Fibroblast of lung (primary cell): ENCODE data around the gene ZNRF1. TPM values are rescaled to one million over a fixed set of nuclear protein-coding genes. Genes with fewer than 3 reads are reported as not detected.

Source experiments
- DNase-seq, 2 donors: peaks; one replicate each; pipeline versions ENCODE4 v3.0.0 to v3.0.0-alpha.2; 2010; ENCODE audit warnings: low read depth in 2 of 2
- H2AFZ ChIP-seq: 2 replicates; pipeline ENCODE4 v1.5.1; 2012; ENCODE audit warnings: low read length, control low read depth, inconsistent platforms
- H3K27ac ChIP-seq: 2 replicates; pipeline ENCODE4 v1.5.1; 2011; ENCODE audit warnings: low read length, control low read depth; ENCODE audit not compliant: insufficient read depth
- H3K27me3 ChIP-seq: 2 replicates; pipeline ENCODE4 v1.5.1; 2011; ENCODE audit warnings: mild to moderate bottlenecking, low read length; ENCODE audit not compliant: control insufficient read depth, insufficient read depth
- H3K36me3 ChIP-seq: 2 replicates; pipeline ENCODE4 v1.5.1; 2011; ENCODE audit warnings: low read length; ENCODE audit not compliant: control insufficient read depth, insufficient read depth
- H3K4me1 ChIP-seq: 2 replicates; pipeline ENCODE4 v1.5.1; 2011; ENCODE audit warnings: low read length; ENCODE audit not compliant: control insufficient read depth, insufficient read depth; ENCODE audit errors: extremely low read depth
- H3K4me2 ChIP-seq: 2 replicates; pipeline ENCODE4 v1.5.1; 2011; ENCODE audit warnings: low read length, control low read depth; ENCODE audit not compliant: insufficient read depth; ENCODE audit errors: extremely low read depth
- H3K4me3 ChIP-seq, 4 experiments: fragments of 200-600 bp in 1 of 4; sonication (generic) in 1 of 4; replicated peaks in 1 of 4; 2 replicates each; pipeline ENCODE4 v1.5.1; 2011 to 2016; ENCODE audit warnings: low read length in 4 of 4, low read depth in 3 of 4, mild to moderate bottlenecking in 3 of 4, control low read depth in 2 of 4, inconsistent platforms in 1 of 4, mixed read lengths in 1 of 4; ENCODE audit not compliant: insufficient read depth in 1 of 4; ENCODE audit errors: control extremely low read depth in 1 of 4
- H3K79me2 ChIP-seq: 2 replicates; pipeline ENCODE4 v1.5.1; 2012; ENCODE audit warnings: mild to moderate bottlenecking, low read length, inconsistent platforms; ENCODE audit not compliant: control insufficient read depth, insufficient read depth
- H3K9ac ChIP-seq: 2 replicates; pipeline ENCODE4 v1.5.1; 2011; ENCODE audit warnings: mild to moderate bottlenecking, low read length, control low read depth; ENCODE audit not compliant: insufficient read depth
- H3K9me3 ChIP-seq: 2 replicates; pipeline ENCODE4 v1.5.1; 2012; ENCODE audit warnings: low read depth, low read length; ENCODE audit not compliant: control insufficient read depth, insufficient read depth
- H4K20me1 ChIP-seq: 2 replicates; pipeline ENCODE4 v1.5.1; 2011; ENCODE audit warnings: low read length; ENCODE audit not compliant: control insufficient read depth, insufficient read depth; ENCODE audit errors: extremely low read depth
- EZH2 ChIP-seq: IDR thresholded peaks from 2 replicates; pipeline ENCODE4 v1.5.1; 2012; ENCODE audit warnings: low read length, control low read depth, mild to moderate bottlenecking; ENCODE audit errors: missing control alignments
- polyA plus RNA-seq, 2 donors: library from polyadenylated mRNA; depleted of rRNA in 1 of 2; stranded (reverse) in 1 of 2; unstranded in 1 of 2; fragments of >200 nt; gene quantifications; 2 replicates each; pipeline ENCODE4 v1.2.1, GENCODE V29; 2011 to 2012; ENCODE audit warnings: missing spikeins in 1 of 2
- total RNA-seq: library from RNA; depleted of rRNA; stranded (reverse); fragments of >200 nt; gene quantifications from 2 replicates; pipeline ENCODE4 v1.2.1, GENCODE V29; 2014
- TF ChIP-seq, protein P1 (sequence below), 2 donors: IDR thresholded peaks in 1 of 2; conservative IDR thresholded peaks in 1 of 2; 1 replicate in 1 of 2; 2 replicates in 1 of 2; pipeline ENCODE4 v1.5.1; 2011 to 2012; ENCODE audit warnings: low read length in 2 of 2, control low read depth in 1 of 2, inconsistent platforms in 1 of 2, low read depth in 1 of 2, mild to moderate bottlenecking in 1 of 2

Gene ZNRF1
- total and polyA plus RNA-seq, 2 donors (not counting 1 experiment from before 2014, with no cell fraction given), result 21.0 to 21.1 TPM

DNA sequence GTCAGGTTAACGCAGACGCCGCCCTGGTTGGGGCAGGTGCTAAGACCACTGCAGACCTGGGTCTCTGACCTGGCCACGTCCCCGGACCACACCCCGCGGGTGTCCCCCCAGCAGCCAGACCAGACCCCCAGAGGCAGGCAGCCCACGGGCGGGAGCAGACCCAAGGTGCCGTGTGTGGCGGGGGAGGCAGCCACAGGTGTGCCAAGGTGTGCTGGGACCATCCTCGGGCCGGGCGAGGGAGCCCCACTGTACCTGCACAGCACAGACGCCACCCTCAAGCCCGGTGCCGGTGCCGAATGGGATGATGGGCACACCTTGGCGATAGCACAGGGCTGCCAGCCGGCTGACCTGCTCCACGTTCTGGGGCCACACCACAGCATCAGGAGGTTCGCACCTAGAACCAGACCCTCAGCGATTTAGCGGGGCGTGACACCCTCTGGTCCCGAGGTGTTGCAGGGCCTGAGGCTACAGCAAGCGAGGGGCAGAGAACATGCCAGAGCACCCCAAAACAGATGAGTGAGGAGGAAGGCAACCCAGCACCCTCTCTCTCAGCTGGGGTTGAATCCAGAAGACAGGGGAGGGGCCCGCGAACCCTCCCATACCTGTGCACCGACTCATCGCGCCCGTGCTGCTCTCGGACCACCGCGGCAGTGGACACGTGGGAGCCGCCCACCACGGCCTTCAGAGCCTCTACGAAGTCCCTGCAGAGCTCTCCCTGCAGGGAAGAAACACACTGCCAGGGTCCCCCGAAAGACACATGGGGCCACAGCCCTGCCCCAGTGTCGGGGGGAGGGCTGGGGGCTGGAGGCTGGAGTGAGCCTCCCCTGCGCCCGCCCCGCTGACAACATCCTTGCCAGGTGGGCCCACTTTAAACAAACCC is 116.4 kb downstream of the ZNRF1 start:
- DNase-seq, result no peak
- TF ChIP-seq EZH2, result no peak
- TF ChIP-seq, protein P1, sequence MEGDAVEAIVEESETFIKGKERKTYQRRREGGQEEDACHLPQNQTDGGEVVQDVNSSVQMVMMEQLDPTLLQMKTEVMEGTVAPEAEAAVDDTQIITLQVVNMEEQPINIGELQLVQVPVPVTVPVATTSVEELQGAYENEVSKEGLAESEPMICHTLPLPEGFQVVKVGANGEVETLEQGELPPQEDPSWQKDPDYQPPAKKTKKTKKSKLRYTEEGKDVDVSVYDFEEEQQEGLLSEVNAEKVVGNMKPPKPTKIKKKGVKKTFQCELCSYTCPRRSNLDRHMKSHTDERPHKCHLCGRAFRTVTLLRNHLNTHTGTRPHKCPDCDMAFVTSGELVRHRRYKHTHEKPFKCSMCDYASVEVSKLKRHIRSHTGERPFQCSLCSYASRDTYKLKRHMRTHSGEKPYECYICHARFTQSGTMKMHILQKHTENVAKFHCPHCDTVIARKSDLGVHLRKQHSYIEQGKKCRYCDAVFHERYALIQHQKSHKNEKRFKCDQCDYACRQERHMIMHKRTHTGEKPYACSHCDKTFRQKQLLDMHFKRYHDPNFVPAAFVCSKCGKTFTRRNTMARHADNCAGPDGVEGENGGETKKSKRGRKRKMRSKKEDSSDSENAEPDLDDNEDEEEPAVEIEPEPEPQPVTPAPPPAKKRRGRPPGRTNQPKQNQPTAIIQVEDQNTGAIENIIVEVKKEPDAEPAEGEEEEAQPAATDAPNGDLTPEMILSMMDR (conservative IDR thresholded peaks at IDR 0.05 in 1 of 2, IDR thresholded peaks at IDR 0.05 in 1 of 2; ENCODE audit: low read depth in 1 of 2, low read length in 2 of 2), result no peak
- H3K4me1 ChIP-seq, result peaks cover 14% of the 10 kb centered on the region

DNA sequence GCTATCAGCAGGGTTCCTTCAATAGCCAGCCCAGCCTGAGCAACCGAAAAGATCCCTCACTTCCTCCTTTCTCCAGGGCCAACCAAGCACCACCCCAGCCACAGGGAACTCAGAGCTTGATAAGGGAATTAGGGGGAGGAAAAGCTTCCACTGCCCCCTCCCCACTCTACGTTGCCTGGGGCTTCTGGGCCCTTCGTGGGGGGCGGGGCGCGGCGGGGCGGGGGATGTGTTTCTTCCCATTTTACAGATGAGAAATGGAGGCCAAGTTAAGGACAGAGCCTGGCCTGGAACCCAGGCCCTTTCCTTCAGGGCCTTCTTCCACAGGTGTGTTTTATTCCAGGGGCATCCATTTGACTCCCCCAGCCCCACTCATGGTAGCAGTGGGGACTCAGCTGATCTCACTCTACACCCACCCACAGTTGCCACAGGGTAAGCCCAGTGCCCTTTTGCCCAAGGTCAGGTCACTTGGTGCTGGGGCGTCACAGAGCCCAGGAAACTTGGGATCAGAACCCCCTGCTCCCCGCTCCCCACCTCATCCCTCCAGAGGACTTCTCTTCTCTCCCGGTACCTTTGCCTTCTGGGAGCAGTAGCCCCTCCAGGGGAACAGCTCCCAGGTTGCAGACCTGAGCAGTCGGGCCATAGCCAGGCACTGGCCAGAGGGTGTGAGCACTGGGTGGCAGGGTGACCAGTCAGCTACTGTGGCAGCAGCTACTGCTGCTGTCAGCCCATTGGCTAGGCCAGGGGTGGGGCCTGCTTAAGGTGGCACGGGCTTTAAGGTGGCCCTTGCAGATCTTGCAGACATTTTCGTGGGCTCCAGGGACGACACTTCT is 117.5 kb downstream of the ZNRF1 start, which contains the start of gene LDHD:
LDHD (minus strand) TSS at position 700 of the 830 bp plus-strand sequence; CDS start at position 640, 60 bp downstream.
- H3K9ac ChIP-seq, result no peak within 1 kb of the TSS
- no peaks in the 10 kb centered on the region for H3K36me3 ChIP-seq
- H3K4me3 ChIP-seq, result peak within 1 kb of the TSS in 2 of 4 experiments; percentile 44 to 51
- DNase-seq, result peak; percentile 56 to 62
- no peak within 1 kb of the TSS for H3K4me2 ChIP-seq
- H3K4me1 ChIP-seq, result peaks cover 4% of the 10 kb centered on the region
- H2AFZ ChIP-seq, result no peak within 1 kb of the TSS
- no peak within 1 kb of the TSS for H3K27ac ChIP-seq
- H3K79me2 ChIP-seq, result no peaks in the 10 kb centered on the region
- TF ChIP-seq, protein P1 (conservative IDR thresholded peaks at IDR 0.05 in 1 of 2, IDR thresholded peaks at IDR 0.05 in 1 of 2; ENCODE audit: low read depth in 1 of 2, low read length in 2 of 2), result no peak
- no peak for TF ChIP-seq EZH2
- H3K9me3 ChIP-seq, result no peaks in the 10 kb centered on the region
- H4K20me1 ChIP-seq, result no peaks in the 10 kb centered on the region
- no peaks in the 10 kb centered on the region for H3K27me3 ChIP-seq

More for the DNA sequence above, 116.4 kb downstream of the ZNRF1 start:
- Histone ChIP-seq H4K20me1 (no peaks in the 10 kb centered on the region), H3K79me2 (no peaks in the 10 kb centered on the region), H3K9me3 (no peaks in the 10 kb centered on the region), H3K4me2 (no peak overlapping the region), H2AFZ (no peak overlapping the region), H3K9ac (no peak overlapping the region), H3K4me3 (no peak overlapping the region), H3K27ac (no peak overlapping the region), H3K27me3 (no peaks in the 10 kb centered on the region), H3K36me3 (no peaks in the 10 kb centered on the region)

DNA sequence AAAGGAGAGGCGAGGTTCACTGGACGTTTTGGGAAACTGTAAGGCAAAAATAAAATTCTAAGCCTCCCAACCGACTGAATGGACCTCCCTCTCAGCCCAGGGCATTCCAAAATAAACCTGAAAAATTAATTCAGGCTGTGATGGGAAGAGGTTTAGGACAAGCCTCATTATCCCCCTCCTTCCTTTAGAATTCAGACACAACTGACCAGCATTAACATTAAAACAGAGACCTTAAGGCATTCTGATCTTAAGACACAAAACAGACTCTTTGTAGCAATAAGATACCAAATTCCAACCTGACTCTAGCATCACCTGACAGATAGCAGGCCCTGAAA is 118.1 kb downstream of the ZNRF1 start:
- DNase-seq, result no peak
- Histone ChIP-seq H4K20me1 (no peaks in the 10 kb centered on the region), H3K79me2 (no peaks in the 10 kb centered on the region), H3K4me3 (peak overlapping the region in 1 of 4 experiments; percentile 51), H3K4me1 (peaks cover 3% of the 10 kb centered on the region), H2AFZ (no peak overlapping the region), H3K4me2 (no peak overlapping the region), H3K27ac (no peak overlapping the region), H3K9me3 (no peaks in the 10 kb centered on the region), H3K9ac (no peak overlapping the region), H3K27me3 (no peaks in the 10 kb centered on the region), H3K36me3 (no peaks in the 10 kb centered on the region)
- TF ChIP-seq, protein P1 (conservative IDR thresholded peaks at IDR 0.05 in 1 of 2, IDR thresholded peaks at IDR 0.05 in 1 of 2; ENCODE audit: low read depth in 1 of 2, low read length in 2 of 2), result no peak
- no peak for TF ChIP-seq EZH2
